Measurements from ENCODE around the gene ATP6V0E1.

ATP6V0E1 gene

DNA sequence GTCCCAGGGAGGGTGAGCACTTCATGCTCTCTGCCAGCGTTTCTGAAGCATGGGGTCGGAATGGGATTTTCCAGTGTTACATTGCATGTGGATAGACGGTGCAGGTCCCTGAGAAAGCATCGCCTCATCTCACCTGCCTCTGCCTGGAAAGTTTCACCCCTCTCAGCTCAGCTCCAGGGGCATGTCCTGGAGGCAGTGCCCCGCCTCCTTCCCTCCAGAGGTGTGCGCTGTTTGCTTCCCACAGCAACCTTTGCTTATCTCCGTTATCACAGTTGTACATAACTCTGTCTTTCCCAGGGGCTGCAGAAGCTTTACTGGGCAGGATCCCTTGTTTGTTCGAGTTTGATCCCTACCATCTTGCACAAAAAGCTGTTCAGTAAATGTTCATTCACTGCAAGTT lies 61.9 kb downstream of the ATP6V0E1 start:
- TF ChIP-seq, protein P1, sequence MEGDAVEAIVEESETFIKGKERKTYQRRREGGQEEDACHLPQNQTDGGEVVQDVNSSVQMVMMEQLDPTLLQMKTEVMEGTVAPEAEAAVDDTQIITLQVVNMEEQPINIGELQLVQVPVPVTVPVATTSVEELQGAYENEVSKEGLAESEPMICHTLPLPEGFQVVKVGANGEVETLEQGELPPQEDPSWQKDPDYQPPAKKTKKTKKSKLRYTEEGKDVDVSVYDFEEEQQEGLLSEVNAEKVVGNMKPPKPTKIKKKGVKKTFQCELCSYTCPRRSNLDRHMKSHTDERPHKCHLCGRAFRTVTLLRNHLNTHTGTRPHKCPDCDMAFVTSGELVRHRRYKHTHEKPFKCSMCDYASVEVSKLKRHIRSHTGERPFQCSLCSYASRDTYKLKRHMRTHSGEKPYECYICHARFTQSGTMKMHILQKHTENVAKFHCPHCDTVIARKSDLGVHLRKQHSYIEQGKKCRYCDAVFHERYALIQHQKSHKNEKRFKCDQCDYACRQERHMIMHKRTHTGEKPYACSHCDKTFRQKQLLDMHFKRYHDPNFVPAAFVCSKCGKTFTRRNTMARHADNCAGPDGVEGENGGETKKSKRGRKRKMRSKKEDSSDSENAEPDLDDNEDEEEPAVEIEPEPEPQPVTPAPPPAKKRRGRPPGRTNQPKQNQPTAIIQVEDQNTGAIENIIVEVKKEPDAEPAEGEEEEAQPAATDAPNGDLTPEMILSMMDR (IDR thresholded peaks at IDR 0.05) = no peak

DNA sequence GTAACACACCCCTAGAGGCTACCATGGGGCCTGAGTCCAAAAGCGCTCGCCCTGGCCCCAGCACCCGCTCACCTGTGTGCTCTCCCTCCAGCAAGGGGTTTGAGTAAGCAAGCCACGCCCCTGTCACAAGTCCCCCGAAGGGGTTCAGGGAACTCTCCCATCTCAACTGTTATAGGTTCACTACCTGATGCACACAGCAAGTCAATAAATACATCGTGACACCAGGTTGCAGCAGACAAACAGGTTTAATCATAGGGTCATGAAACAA lies 64.2 kb downstream of the ATP6V0E1 start:
- TF ChIP-seq, protein P1 (IDR thresholded peaks at IDR 0.05) = no peak

DNA sequence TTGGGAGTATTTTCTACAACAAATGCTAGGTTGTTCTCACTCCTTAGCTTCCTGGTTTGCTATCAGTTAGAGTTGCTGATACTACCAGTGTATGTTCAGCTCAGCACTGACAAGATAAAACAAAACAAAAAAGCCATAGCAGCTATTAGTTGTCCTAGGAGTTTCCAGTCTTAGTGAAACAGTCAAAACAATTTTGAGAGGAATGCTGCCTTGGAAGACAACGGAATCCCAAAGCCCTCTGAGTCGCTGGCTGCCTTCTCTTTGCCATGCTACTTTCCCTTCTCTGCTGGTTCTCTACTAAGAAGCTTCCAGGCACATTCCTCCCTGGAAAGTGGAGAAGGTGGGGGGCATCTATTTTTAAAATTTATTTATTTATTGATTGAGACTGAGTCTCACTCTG lies 67.2 kb downstream of the ATP6V0E1 start:
- TF ChIP-seq, protein P1 (IDR thresholded peaks at IDR 0.05) = no peak

DNA sequence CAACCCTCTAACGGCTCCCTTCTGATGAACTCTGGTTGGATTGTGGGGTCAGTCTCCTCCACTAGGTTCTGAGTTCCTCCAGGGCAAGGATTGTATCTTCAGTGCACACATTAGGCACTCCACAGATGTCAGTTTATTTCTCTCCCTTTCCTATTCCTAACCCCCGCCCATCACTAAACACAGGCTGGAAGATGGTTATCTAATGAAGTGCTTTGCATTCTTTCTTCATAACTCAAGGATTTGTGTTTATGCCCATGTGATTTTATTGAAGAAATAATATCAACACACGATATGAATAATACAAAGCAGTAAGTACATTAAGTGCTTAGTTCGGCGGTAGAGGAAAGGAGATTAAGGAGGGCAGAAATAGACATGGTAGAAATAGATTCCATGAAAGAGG lies 68.2 kb downstream of the ATP6V0E1 start:
- TF ChIP-seq, protein P1 (IDR thresholded peaks at IDR 0.05) = no peak

DNA sequence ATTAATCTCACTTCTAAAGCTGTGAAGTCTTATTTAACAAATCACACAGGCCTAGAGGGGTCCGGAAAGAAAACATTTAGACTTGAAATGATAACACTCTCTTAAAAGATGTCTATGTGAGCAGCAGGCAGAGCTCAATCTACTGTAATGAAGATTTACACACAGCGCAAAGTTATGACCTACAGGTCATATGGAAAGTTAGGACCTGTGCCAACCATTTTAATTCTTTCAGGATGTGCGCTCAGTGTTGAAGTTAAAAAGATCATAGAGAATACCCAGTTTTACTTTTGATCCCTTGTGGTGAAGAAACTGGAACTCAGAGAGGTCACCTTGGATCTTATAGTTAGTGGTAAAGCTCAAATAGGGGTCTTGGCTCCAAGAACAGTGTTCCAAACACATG lies 69.5 kb downstream of the ATP6V0E1 start:
- TF ChIP-seq, protein P1 (IDR thresholded peaks at IDR 0.05) = no peak

DNA sequence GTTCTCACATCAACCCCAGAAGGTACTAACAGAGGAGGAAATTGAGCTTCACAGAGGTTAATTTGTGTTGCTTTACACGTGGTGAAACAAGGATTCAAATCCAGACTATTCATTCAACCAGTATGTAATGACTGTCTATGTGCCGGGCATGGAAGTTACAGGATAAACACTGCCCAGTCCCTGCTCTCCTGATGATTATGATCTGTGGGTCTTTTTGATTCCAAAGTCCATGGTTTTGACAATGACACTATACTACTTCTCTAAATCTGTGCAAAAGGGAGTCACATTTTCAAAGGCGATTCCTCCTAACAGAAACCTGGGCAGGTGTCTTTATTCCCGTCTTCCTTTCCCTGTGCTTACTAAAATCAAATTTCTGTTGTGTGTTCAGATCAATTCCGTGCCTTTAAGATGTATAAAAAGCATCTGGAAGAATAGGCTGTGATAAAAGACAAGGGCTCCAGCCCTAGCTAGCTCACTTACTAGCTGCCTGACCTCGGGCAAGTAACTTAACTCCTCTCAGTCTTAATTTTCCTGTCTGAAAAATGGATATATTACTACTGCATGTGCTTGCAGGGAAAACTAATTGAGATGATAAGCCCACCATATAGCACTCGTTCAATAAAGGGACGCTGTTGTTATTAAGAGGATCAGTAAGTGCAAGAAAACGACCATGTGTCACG lies 71.6 kb downstream of the ATP6V0E1 start:
- TF ChIP-seq, protein P1 (IDR thresholded peaks at IDR 0.05) = no peak

DNA sequence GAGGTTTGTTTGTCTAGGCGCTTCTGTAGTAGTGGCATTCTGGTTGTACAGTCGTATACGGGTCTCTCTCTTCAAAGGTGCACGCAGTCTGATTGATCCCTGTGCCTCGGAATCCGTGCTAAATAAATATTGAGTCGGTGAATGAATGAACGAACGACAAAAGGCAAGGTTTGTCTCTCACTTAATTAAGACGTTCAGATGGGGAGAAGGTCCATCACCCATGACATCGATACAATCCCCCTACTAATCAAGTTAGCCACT lies 72.1 kb downstream of the ATP6V0E1 start:
- TF ChIP-seq, protein P1 (IDR thresholded peaks at IDR 0.05) = no peak
